Panc1 (cell line): ENCODE measurements around the gene EPHA6.

Source experiments
- POLR2AphosphoS5 ChIP-seq: IDR thresholded peaks from 2 replicates; pipeline ENCODE4 v1.6.1; 2012; ENCODE audit warnings: mild to moderate bottlenecking, low read depth, low read length, moderate library complexity
- SIN3A ChIP-seq: IDR thresholded peaks from 2 replicates; pipeline ENCODE4 v1.6.1; 2012; ENCODE audit warnings: low read depth, mild to moderate bottlenecking, low read length, moderate library complexity, borderline replicate concordance; ENCODE audit not compliant: insufficient read depth
- TCF7L2 ChIP-seq: IDR thresholded peaks from 2 replicates; pipeline ENCODE4 v1.6.1; 2011; ENCODE audit warnings: mild to moderate bottlenecking, low read depth, low read length, inconsistent platforms
- TF ChIP-seq, protein P1 (sequence below): fragments of 450-650 bp; IDR thresholded peaks from 2 replicates; pipeline ENCODE4 v1.5.1; 2017; ENCODE audit warnings: mild to moderate bottlenecking
- TF ChIP-seq, protein P2 (sequence below), 2 experiments: IDR thresholded peaks; 2 replicates each; pipeline ENCODE4 v1.6.1; 2011 to 2012; ENCODE audit warnings: low read depth in 2 of 2, control low read depth in 1 of 2, low read length in 1 of 2, mild to moderate bottlenecking in 1 of 2, moderate library complexity in 1 of 2; ENCODE audit not compliant: insufficient read depth in 1 of 2

DNA sequence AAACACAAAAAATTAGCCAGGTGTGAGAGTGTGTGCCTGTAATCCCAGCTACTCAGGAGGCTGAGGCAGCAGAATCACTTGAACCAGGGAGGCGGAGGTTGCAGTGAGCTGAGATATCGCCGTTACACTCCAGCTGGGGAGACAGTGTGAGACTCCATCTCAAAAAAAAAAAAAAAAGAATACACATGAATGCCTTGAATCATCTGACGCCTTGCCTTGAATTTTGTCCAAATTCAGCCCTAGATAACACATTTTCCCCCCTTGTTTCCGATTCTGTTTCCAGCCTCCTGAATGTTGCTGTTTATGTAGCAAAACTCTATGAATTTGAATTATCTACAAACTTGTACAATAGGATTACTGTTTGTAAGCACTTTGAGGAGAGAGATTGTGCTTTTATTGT, 851.5 kb downstream of the EPHA6 start:
- TF ChIP-seq POLR2AphosphoS5 (no peak), TCF7L2 (no peak), SIN3A (no peak)
- TF ChIP-seq, protein P1, sequence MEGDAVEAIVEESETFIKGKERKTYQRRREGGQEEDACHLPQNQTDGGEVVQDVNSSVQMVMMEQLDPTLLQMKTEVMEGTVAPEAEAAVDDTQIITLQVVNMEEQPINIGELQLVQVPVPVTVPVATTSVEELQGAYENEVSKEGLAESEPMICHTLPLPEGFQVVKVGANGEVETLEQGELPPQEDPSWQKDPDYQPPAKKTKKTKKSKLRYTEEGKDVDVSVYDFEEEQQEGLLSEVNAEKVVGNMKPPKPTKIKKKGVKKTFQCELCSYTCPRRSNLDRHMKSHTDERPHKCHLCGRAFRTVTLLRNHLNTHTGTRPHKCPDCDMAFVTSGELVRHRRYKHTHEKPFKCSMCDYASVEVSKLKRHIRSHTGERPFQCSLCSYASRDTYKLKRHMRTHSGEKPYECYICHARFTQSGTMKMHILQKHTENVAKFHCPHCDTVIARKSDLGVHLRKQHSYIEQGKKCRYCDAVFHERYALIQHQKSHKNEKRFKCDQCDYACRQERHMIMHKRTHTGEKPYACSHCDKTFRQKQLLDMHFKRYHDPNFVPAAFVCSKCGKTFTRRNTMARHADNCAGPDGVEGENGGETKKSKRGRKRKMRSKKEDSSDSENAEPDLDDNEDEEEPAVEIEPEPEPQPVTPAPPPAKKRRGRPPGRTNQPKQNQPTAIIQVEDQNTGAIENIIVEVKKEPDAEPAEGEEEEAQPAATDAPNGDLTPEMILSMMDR: no peak
- TF ChIP-seq, protein P2, sequence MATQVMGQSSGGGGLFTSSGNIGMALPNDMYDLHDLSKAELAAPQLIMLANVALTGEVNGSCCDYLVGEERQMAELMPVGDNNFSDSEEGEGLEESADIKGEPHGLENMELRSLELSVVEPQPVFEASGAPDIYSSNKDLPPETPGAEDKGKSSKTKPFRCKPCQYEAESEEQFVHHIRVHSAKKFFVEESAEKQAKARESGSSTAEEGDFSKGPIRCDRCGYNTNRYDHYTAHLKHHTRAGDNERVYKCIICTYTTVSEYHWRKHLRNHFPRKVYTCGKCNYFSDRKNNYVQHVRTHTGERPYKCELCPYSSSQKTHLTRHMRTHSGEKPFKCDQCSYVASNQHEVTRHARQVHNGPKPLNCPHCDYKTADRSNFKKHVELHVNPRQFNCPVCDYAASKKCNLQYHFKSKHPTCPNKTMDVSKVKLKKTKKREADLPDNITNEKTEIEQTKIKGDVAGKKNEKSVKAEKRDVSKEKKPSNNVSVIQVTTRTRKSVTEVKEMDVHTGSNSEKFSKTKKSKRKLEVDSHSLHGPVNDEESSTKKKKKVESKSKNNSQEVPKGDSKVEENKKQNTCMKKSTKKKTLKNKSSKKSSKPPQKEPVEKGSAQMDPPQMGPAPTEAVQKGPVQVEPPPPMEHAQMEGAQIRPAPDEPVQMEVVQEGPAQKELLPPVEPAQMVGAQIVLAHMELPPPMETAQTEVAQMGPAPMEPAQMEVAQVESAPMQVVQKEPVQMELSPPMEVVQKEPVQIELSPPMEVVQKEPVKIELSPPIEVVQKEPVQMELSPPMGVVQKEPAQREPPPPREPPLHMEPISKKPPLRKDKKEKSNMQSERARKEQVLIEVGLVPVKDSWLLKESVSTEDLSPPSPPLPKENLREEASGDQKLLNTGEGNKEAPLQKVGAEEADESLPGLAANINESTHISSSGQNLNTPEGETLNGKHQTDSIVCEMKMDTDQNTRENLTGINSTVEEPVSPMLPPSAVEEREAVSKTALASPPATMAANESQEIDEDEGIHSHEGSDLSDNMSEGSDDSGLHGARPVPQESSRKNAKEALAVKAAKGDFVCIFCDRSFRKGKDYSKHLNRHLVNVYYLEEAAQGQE (IDR thresholded peaks at IDR 0.05; ENCODE audit: insufficient read depth in 1 of 2, low read depth in 2 of 2, low read length in 1 of 2): no peak
